Tibial nerve (tissue), 3 donors: ENCODE measurements around the gene MAB21L2.

Experiments used
- POLR2A ChIP-seq, 2 donors: fragments of 450-650 bp; IDR thresholded peaks; one replicate each; pipeline ENCODE4 v1.6.1; 2017; ENCODE audit warnings: antibody characterized with exemption in 2 of 2, mild to moderate bottlenecking in 2 of 2, moderate library complexity in 2 of 2
- TF ChIP-seq, protein P1 (sequence below), 5 experiments: fragments of 200-600 bp in 3 of 5; fragments of 450-650 bp in 2 of 5; sonication (generic) in 3 of 5; IDR thresholded peaks; one replicate each; pipeline ENCODE4 v1.5.1; 2016 to 2019; ENCODE audit warnings: antibody characterized with exemption in 5 of 5, mild to moderate bottlenecking in 3 of 5, moderate library complexity in 2 of 5

GRCh38 chr4:150543042-150543441, 38.9 kb upstream of the MAB21L2 start:
- TF ChIP-seq, protein P1, sequence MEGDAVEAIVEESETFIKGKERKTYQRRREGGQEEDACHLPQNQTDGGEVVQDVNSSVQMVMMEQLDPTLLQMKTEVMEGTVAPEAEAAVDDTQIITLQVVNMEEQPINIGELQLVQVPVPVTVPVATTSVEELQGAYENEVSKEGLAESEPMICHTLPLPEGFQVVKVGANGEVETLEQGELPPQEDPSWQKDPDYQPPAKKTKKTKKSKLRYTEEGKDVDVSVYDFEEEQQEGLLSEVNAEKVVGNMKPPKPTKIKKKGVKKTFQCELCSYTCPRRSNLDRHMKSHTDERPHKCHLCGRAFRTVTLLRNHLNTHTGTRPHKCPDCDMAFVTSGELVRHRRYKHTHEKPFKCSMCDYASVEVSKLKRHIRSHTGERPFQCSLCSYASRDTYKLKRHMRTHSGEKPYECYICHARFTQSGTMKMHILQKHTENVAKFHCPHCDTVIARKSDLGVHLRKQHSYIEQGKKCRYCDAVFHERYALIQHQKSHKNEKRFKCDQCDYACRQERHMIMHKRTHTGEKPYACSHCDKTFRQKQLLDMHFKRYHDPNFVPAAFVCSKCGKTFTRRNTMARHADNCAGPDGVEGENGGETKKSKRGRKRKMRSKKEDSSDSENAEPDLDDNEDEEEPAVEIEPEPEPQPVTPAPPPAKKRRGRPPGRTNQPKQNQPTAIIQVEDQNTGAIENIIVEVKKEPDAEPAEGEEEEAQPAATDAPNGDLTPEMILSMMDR (IDR thresholded peaks at IDR 0.05) = no peak
- no peak for TF ChIP-seq POLR2A (IDR thresholded peaks at IDR 0.05)
